HG02678 (cell line): ENCODE measurements around the gene MRTFA.
A peak's percentile ranks its signal among the peaks of the same experiment; 100 is the strongest.
"Not testable (repeated sequence)": the region's sequence is repeated elsewhere in the genome, so short reads cannot be mapped to it uniquely, and the experiment has no call there.

ENCODE experiments used
- ATAC-seq: cut with Tn5 transposase; IDR thresholded peaks from one replicate; pipeline ENCODE4 v1.9.1; 2021; ENCODE audit warnings: mild to moderate bottlenecking, moderate library complexity; ENCODE audit not compliant: unreplicated experiment

Gene MRTFA

DNA sequence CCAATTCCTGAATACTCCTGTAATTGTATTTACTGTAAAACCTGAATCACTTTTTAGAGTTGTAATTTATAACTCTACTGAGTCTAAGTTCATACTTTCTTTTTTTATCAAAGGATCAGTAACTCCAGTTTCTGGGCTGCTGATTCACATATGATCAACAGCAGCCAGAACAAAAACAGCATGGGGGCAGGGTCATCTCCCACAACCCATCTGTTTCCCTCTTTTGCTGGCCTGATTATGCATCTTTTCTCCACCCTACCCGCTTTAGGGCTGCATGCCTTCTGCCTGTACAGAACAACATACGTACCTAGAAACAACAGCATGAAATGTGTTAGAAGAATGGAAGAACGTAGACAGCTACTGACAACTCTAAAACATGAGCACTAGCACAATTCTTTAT, 76.0 kb downstream of the MRTFA start:
- no peak for ATAC-seq

GRCh38 chr22:40557972-40558371, 78.5 kb downstream of the MRTFA start:
- ATAC-seq, result no peak

DNA sequence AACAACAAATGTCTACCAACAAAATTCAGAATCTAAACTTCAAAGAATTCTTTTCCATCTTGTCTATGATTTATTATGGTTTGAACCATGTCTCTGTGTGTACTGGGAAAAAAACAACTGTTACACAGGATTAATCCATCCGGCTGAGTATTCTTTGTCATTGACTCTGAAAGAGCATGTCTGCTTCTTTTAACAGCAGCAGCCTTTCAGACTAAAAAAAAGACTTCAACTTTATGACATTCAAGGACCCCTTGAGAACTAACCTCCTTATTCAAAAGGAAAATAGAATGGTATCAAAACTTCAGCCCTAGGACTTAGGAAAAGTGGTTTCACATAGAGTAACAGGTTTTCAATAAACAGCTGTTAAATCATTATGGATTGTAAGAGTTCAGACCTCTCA, 79.9 kb downstream of the MRTFA start:
- no peak for ATAC-seq

DNA sequence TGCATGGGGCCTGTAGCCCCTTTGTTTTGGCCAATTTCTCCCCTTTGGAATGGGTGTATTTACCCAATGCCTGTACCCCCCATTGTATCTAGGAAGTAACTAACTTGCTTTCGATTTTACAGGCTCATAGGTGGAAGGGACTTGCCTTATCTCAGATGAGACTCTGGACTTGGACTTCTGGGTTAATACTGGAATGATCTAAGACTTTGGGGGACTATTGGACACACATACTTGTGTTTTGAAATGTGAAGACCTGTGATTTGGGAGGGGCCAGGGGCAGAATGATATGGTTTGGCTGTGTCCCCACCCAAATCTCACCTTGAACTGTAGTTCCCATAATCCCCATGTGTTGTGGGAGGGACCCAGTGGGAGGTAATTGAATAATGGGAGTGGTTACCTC, 82.5 kb downstream of the MRTFA start:
- ATAC-seq, result not testable (repeated sequence)

- ATAC-seq, result no peak
Measured at GRCh38 chr22:40553014-40553554, 83.4 kb downstream of the MRTFA start.

GRCh38 chr22:40552070-40552469, 84.4 kb downstream of the MRTFA start:
- ATAC-seq, result no peak

- ATAC-seq, result no peak
Measured at GRCh38 chr22:40547729-40548143, 88.8 kb downstream of the MRTFA start.

GRCh38 chr22:40544758-40545157, 91.8 kb downstream of the MRTFA start:
- ATAC-seq, result no peak

DNA sequence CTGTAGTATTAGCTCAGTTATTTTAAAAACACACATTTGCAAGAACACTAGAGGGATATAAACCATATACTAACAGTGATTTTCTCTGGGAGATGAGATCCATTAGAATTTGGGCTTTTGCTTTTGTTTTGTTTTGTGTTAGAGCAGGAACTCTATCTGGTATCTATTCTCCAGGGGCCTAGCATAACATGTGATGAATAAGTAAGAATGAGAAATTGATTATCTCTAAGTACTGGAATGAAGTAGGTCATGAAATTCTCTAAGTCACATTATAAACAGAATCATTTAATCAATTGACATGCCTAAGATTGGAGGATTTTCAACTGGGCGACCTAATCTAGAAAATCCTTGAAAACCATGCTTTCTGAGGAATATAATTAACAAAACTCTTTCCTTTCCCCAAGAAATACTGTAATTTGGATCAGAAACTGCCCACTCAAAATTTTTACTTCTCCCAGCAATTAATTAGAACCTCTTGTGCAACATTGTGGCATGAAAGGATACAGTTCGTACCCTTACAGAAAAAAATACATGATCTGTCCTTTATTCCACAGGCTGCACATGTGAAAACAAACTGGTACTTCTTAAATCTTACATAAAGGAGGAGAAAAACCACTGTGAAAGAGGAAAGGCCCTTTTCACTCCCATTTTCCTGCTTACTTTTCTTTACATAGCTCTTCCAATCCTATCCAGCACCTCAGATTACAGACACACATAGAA, 93.5 kb downstream of the MRTFA start:
- no peak for ATAC-seq

GRCh38 chr22:40541300-40541699, 95.2 kb downstream of the MRTFA start:
- no peak for ATAC-seq

DNA sequence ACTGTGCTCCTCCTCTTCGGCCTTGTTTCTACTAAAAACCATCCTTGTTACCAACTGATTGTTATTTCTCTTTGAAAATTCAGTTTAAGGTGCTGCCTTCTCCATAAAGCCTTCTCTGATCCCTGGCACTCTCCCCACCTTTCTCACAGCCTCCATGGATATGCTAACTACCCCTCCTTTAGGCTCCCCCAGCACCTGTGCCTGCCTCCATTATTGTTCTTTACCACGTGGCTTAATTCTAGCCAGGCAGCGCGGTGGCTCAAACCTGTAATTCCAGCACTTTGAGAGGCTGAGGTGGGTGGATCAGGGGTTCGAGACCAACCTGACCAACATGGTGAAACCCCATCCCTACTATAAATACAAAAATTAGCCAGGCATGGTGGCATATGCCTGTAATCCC, 96.3 kb downstream of the MRTFA start:
- no peak for ATAC-seq

DNA sequence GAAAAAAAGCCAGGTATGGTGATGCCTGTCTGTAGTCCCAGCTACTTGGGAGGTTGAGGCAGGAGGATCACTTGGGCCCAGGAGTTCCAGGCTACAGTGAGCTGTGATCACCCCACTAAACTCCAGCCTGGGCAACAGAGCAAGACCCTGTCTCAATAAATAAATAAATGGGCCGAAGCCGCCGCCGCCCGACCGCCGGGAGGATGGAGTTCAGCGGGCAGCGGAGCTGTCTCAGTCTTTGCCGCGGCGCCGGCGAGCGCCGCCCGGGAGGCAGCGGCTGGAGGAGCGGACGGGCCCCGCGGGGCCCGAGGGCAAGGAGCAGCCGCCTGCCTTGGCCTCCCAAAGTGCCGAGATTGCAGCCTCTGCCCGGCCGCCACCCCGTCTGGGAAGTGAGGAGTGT, 100.4 kb downstream of the MRTFA start:
- ATAC-seq, result not testable (repeated sequence)

GRCh38 chr22:40535642-40536041, 100.9 kb downstream of the MRTFA start:
- no peak for ATAC-seq

DNA sequence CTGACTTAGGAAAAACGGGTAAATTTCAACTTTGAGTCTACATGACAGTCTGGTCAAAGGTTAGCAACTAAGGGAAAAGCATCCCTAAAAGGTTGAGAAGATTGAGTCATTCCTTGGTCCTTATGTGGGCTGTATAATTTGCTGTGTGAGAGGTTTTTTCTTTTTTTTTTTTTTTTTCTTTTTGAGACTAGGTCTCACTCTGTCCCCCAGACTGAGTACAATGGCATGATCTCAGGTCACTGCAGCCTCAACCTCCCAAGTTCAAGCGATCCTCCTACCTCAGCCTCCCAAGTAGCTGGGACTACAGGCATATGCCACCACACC, 101.4 kb downstream of the MRTFA start:
- no peak for ATAC-seq

- no peak for ATAC-seq
Measured at GRCh38 chr22:40534379-40535188, 101.9 kb downstream of the MRTFA start.

DNA sequence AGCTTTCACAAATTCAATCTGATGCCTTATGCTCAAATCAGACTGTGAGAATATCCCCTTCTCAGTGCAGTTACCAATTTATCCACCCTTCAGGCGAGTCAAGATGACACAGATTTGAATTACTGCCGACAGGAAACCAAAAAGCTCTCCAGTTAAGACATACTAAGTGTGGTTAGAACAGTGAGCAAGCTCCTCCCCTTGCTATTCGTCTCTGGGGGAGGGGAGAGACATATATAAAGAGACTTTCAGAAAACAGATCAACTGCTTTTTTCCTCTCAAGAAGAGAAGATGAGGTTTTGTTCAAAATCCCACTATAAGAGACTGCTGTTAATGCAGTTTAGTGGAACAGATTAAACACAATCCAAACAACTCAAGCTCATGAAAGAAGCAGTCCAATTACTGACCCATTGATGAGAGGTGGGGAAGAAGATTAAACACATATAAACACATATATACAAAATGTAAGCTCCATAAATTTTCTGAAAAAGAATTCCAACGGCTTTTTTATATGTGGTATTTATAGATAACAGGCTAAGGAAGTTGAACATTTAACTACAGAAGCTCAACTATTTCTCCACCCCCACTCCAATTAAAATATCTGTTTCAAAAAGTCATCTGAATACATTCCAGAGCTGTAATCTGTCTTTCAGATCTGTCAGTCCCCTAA, 102.7 kb downstream of the MRTFA start:
- peak; percentile 66 for ATAC-seq

- no peak for ATAC-seq
Measured at GRCh38 chr22:40531951-40532900, 104.3 kb downstream of the MRTFA start.

DNA sequence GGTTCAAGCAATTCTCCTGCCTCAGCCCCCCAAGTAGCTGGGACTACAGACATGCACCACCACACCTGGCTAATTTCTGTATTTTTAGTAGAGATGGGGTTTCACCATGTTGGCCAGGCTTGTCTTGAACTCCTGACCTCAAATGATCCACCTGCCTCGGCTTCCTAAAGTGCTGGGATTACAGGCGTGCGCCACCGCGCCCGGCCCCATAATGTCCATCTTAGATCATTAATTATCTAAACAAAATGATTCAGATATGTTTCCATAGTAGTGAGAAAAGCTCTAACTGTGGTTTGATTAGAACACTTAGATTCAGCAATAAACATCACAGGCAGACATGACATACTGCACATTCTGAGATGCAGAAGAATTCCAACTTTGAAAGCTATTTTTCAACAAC, 106.1 kb downstream of the MRTFA start:
- ATAC-seq, result not testable (repeated sequence)

DNA sequence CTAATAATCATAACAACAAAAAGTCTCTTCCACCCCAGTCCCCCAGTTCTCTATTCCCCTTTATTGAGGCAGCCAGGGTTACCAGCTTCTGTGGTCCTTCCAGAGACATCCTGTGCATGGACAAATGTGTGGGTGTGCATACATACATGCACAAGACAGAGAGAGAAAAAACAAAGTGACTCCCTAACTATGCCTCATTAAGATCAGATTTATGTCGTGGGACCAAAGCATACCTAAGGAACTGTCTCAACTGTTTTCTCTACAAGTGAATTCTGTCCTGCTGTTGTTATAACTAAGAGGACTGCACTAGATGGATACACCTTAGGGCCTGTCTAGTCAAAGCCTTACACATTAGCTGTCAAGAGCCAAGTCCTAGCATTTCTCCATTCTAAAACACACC, 106.7 kb downstream of the MRTFA start:
- ATAC-seq, result no peak

- no peak for ATAC-seq
Measured at GRCh38 chr22:40526960-40527359, 109.6 kb downstream of the MRTFA start.
